HG02623 (cell line): ENCODE results near the gene KRTAP20-1.

Experiments used
- ATAC-seq: cut with Tn5 transposase; IDR thresholded peaks from one replicate; pipeline ENCODE4 v1.9.1; 2021; ENCODE audit warnings: moderate library complexity; ENCODE audit not compliant: unreplicated experiment

The KRTAP20-1 gene, protein sequence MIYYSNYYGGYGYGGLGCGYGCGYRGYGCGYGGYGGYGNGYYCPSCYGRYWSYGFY

DNA sequence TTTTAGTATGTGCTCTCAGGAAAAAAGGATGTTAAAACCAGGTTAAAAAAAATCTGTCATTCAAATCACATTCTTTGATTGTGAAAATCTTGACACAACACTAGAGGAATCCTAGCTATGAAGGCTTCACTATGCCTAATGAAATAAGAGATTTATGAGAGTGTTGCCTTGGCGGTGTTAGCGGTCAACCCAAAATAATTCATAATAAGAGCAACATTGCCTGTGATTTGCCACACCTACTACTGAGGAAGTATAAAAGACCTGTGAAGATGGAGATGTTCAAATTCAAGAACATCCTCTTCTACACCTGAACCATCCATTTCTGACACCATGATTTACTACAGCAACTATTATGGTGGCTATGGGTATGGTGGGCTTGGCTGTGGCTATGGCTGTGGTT is at the start of gene KRTAP20-1:
KRTAP20-1 (plus strand) TSS at position 301 of the 400 bp plus-strand sequence; CDS start at position 331, 30 bp downstream.
- no peak for ATAC-seq

DNA sequence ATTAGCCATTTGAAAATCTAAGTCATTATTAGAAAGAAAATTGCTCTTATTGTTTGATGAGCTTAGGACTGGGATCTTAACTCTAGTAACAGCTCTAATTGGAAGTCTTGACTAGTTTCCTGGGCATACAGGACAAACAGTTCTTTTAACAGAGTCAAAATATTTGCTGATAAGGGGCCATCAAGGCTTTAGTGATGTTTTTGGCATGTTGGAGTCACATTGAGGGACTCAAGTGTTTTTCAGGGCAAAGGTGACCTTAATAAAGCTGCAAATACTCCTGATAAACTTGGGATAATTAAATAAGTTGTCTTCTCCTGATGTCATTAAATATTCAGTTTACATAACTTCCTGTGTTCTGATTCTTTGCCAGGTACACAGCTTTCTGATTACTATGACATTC is 48.6 kb upstream of the KRTAP20-1 start:
- no peak for ATAC-seq

DNA sequence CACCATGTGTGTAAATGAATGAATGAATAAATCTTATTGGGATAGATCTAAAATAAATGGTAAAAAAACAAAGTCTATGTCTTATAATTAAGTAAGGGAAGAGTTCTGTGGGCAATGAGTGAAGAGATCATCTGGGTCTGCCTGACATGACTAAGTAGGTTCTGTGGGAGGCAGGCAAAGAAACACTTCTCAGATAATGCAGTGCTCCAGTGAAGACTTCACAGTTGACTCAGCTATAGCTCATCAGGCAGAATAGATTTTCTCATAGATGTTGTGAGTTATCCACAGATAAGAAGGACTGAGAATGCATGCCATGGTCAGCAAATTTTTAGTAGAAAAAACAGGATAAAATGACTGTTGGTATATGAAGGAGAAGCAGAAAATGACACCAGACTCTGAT is 38.5 kb upstream of the KRTAP20-1 start:
- no peak for ATAC-seq

DNA sequence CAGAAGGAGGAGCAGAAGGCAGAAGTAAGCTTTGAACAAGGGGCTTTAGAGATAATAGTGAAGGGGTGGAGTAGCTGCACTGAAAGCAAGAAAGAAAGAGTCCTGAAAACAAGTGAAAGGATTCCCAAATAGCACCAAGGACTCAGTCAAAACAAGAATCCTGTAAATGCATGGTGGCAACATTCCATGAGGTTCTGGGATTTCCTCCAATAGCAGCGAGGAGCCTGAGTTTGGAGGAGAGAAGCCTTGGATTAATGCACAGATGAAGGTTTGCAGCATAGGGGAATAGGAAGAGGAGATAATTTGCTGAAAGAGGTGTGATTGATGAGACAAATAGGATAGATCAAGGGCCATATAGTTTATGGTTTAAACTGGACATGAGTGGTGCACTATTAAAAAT is 36.9 kb upstream of the KRTAP20-1 start:
- ATAC-seq, result no peak

DNA sequence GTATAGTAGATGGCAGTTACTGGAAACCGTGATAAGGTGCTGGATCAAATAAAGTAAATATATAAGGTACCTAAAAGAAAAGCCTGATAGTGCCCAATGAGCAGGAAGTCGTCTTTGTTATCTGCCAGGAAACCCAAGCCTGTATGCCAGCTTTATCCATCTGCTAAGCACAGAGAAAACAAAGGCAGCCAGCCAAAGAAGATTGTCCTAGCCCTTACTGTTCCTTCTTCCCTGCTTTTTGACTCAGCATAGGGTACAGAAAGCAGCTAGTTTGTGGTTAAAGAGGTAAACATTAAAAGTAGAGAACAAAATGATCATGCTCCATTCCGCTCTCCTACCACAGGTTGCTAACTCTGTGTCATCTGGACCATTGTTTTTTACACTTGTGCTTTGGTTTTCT is 36.1 kb upstream of the KRTAP20-1 start:
- no peak for ATAC-seq

DNA sequence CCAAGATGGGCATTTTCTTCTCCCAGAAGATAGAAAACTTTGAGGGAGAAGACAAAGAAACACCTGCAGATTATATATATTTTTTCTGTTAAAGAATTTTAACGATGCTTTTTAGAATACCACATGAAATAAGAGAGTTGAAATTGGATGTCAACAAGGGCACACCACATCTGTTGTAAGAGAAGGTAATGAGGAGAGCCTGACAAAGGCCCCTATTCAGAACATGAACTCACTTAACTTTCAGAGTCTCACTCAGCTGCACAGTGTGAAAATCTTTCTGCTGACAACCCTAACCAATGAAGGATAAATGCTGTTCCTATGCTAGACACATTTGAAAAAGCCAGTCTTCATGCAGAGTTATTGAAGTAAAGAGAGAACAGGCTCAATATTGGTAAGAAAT is 33.4 kb upstream of the KRTAP20-1 start:
- ATAC-seq, result no peak

DNA sequence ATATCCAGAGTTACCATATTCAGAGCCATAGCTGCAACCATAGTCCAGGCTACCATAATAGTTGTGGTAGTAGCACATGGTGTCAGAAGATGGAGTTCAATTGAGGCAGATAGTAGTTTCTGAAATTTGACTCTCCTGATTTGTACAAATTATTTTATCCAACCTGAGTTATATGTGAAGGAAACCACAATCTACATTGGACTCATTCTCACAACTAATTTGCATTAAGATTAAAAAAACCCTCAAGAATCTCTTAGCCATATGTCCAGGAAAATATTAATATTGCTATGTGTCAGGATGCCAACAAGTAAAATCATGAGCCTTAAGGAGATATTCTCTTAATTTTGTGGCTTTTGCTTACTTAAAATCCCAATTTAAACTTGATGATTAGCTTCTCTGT is 25.9 kb upstream of the KRTAP20-1 start, which contains the start of gene KRTAP22-2:
KRTAP22-2 (minus strand) TSS at position 101 of the 400 bp plus-strand sequence.
- ATAC-seq, result no peak

DNA sequence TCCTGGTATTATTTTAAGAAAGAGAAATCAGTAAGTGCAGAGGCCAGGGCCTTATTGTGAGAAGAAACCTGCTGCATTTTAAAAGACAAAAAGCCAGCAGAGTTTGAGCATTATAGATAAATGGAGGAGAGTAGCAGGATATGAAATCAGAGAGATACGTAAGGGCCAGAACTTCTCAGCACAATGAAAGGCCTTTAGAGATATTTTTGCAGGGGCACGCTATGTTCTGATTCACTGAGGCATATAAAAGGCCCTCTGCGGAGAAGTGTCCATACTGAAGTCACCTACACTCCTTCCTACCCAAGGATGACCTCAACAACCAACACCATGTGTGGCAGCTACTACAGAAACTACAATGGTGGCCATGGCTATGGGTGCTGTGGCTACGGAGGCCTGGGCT is 24.1 kb upstream of the KRTAP20-1 start, which contains the start of gene KRTAP6-3:
KRTAP6-3 (plus strand) TSS at position 301 of the 400 bp plus-strand sequence; CDS start at position 307, 6 bp downstream.
- no peak for ATAC-seq

DNA sequence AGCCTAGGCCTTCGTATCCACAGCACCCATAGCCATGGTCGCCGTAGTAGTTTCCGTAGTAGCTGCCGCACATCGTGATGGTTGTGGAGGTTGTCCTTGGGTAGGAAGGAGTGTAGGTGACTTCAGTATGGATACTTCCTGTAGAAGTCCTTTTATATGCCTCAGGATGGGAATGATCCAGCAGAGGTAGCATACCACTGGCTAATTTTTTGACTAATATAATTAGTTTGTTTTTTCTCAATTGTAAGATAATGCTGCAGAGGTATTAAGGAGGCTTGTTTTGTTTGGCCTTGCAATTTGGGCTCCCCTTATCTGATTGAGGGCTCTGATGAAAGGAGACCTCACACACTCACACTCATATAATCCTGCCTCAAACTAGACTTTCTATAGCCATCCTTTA is 17.4 kb upstream of the KRTAP20-1 start, which contains the start of gene KRTAP6-2:
KRTAP6-2 (minus strand) TSS at position 101 of the 400 bp plus-strand sequence; CDS start at position 73, 28 bp downstream.
- no peak for ATAC-seq

DNA sequence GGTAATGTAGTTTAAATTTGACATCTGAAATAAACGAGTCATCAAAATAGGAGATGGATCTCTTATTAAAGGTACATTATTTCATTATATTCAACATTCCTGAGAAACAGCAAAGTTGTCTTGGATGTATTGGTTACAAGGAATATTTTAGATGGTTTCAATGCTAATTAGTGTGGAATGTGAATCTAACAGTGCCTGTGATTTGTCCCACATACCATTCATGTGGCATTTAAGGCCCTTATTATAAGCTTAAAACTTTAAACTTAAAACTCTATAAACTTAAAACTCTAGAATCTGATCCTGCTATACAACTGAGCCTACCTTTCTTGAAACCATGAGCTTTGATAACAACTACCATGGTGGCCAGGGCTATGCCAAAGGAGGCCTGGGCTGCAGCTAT is 15.4 kb upstream of the KRTAP20-1 start, which contains the start of gene KRTAP22-1:
KRTAP22-1 (plus strand) TSS at position 301 of the 400 bp plus-strand sequence.
- ATAC-seq, result no peak

DNA sequence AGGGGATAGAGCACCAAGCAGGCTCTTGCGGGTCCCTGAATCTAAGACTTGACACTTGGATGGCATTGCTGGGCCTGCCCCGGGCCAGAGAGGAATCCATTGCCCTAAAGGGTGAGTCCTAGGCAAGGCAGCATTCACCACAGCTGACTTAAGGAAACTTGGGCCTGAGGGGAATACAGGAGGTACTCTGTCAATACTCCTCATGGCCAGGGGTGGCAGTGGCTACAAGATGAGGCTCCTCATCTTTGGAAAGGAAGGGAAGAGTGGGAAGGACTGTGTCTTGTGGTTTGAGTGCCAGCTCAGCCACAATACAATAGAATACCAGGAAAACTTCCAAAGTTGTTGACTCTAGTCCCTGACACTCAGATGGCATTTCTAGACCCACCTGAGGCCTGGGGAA is 10.3 kb upstream of the KRTAP20-1 start:
- no peak for ATAC-seq

DNA sequence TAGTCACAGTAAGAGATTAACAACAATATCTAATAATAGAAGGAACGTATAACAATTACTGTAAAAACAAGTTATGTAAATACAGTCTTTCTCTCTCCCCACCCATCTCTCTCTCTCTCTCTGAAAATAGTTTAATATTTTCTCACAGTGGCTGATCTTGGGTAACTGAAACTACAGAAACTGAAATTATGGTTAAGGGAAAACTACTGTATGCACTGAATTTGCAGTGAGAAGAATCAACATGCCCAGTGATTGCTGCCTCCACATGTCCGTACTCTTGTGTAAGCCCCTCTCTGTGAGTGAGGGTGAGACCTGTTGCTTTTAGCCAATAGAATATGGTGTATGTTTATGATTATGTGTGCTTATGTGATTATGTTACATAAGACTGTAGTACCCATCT is 4.1 kb upstream of the KRTAP20-1 start:
- ATAC-seq, result no peak

DNA sequence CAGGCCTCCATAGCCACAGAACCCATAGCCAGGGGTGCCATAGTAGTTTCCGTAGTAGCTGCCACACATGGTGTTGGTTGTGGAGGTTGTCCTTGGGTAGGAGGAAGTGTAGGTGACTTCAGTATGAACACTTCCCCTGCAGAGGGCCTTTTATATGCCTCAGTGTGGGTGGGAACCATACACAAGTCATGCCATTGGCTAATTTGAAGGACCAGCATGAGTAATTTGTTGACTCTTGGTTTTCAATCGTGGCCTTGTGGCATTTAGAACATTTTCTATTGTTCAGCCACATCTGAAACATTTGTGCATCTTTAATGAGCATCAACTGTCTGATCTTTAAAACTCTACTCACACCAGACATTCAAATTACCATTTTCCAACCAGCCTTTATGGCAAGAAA is 2.4 kb upstream of the KRTAP20-1 start, which contains the start of gene KRTAP6-1:
KRTAP6-1 (minus strand) TSS at position 95 of the 400 bp plus-strand sequence; CDS start at position 69, 26 bp downstream.
- ATAC-seq, result no peak

DNA sequence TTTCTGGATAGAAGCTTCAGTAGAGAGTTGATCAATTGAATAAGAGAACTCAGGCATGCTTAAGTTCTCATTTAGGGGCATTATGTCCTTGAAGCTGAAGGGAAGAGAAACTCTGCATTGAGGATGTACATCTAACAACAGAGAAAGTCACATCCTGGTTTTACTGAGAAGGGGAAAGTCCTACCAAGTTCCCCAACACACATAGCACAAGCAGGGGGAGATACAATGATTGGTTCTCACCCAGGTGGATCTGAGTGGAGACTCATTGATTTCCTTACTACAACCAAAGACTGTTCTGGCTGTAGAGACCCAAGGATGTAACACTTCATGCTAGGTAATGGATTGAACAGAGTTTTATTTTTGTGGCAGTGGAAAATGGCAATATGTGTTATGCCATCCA is 1.0 kb upstream of the KRTAP20-1 start:
- ATAC-seq, result no peak

DNA sequence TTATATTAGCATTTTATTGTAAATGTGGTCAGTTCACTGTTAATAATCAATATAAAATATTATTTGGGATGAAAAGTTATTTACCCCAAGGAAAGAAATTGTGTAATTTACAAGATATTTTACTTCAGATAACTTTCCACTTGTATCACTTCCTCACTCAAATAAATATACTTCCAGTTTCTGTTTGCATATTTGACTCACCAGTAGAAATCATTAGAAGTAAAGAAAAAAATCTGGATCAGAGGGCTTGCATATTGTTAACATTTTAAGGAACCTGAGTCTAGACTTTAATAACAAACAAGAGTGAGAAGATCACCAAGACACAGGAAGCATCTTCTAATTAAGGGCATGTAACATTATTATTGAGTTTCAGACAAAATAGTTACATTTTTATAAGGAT is 3.9 kb downstream of the KRTAP20-1 start:
- ATAC-seq, result no peak

DNA sequence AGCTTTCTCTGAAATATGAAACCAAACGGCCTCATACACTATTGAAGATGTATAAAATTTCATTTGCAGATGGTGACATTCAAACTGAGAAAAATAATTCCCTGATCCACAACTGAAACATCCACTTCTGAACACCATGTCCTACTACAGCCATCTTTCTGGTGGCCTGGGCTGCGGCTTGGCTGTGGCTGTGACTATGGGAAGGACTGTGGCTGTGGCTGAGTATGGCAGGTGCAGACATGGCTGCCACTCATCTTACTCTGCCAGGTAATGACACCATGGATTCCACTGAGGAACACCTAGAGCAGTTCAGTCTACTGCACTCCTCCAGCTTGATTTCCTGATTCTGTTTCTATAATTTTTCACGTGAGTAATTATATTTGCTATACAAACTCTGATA is 4.3 kb downstream of the KRTAP20-1 start, which contains the start of gene KRTAP20-4:
KRTAP20-4 (plus strand) TSS at position 106 of the 400 bp plus-strand sequence.
- no peak for ATAC-seq

DNA sequence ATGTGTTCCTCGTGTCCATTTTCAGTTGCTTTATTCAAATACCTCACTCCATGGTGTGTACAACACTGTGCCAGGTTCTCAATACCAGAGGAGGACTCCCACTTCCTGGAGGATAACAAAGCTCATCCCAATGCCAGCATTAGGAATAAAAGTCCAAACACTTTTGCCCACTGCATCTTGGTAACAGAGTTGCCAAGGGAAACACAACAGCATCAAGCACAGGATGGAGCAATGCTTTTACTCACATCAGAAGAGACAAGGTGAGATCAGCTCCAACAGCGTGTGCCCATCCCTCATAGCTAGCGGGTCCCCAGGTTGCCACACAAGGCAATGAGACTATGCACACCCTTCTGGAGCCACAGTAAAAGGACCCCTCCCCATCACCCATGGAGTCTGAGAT is 7.1 kb downstream of the KRTAP20-1 start:
- ATAC-seq, result no peak

DNA sequence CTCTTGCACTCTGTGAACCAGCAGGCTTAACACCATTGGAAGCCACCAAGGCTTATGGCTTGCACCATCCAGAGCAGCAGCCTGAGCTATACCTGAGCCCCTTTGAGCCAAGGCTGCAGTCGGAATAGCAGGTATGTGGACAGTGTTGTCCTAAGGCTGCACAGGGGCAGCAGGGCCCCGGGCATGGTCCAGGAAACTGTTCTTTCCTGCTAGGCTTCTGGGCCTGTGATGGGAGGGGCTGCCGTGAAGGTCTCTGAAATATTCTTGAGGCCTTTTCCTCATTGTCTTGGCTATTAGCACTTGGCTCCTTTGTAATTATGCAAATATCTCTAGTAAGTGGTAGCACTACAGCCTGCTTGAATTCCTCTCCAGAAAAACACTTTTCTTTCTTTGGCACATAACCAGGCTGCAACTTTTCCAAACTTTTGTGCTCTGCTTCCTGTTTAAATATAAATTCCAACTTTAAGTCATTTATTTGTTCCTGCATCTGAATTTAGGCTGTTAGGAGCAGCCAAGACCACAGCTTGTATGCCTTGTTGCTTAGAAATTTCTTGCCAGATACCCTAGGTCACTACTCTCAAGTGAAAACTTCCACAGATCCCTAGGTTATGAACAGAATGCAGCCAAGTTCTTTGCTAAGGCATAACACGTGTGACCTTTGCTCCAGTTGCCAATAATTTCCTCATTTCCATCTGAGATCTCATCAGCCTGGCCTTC is 9.4 kb downstream of the KRTAP20-1 start:
- ATAC-seq, result no peak

DNA sequence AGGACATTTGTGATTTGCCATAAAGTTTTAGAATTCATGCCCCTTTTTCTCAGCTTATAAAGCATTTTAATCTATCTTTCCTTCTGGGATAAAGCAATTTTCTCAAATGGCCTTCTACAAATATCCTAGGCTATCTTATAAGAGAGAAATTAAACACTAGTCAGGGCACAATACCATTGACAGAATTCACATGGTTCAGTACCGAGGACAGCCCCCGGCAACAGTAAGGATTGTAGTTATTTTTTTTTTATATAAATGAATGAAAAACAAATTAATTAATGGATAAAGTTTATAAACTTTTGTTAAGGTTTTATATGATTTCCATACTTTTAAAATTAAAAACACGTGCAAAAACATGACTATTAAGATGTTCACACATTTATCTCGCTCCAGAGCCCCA is 11.9 kb downstream of the KRTAP20-1 start:
- ATAC-seq, result no peak

DNA sequence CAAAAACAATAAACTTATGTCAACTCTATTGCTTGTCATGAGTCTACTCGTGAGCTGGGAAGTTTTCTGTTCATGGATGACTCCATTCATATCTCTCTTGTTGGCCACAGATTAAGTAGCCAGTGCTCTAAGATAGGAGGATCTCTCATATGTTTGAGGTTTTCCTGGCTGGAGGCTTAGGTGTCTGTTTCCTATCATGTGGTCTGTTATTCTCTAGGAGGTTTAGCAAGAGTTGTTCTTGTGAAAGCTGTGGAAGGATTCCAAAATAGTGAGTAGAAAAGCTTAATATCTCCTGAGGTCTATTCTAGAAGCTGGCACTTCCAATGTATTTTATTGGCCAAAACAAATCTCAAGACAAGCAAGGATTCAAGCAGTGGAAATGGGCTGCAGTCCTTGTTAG is 13.0 kb downstream of the KRTAP20-1 start:
- ATAC-seq, result no peak

DNA sequence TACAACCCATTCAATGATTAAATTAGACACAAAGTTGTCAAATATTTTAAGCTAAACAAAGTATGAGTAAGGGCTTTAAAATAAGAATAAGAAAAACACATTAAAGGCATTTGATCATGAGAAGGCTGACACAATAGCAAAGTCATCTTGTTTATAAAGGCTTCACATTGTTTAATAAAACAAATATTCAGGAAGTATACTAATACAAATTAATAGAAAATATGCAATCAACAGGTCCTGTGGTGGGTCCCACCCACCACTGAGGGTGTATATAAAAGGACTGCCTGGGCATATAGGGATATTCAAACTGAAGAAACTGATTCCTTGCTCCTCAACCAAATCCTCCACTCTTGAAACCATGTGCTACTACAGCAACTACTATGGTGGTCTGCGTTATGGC is 18.7 kb downstream of the KRTAP20-1 start, which contains the start of gene KRTAP20-2:
KRTAP20-2 (plus strand) TSS at position 301 of the 400 bp plus-strand sequence; CDS start at position 359, 58 bp downstream.
- ATAC-seq, result no peak

DNA sequence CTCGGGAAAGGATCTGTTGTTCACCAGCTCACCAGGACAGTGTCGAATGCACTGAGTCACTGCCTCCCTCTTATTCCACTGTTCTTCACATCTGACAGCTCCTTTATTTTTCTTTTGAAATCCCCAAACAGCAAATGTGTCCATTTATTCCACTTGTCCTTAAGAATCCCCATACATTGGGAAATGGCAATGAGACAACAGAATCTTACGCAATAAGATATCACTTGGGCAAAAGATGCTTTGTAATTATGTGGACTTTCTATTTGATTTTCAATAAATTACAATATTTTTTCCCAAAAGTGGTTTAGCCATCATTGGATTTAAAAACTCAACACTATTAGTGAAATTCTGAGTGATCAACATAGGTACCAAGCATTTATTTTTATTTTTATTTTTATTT is 22.5 kb downstream of the KRTAP20-1 start:
- ATAC-seq, result no peak
